ENCODE measurements around the gene FBLL1. TPM values are rescaled to one million over a fixed set of nuclear protein-coding genes. Genes with fewer than 3 reads are reported as not detected.

Gene FBLL1
- 0.24 TPM for polyA plus RNA-seq (2013)

DNA sequence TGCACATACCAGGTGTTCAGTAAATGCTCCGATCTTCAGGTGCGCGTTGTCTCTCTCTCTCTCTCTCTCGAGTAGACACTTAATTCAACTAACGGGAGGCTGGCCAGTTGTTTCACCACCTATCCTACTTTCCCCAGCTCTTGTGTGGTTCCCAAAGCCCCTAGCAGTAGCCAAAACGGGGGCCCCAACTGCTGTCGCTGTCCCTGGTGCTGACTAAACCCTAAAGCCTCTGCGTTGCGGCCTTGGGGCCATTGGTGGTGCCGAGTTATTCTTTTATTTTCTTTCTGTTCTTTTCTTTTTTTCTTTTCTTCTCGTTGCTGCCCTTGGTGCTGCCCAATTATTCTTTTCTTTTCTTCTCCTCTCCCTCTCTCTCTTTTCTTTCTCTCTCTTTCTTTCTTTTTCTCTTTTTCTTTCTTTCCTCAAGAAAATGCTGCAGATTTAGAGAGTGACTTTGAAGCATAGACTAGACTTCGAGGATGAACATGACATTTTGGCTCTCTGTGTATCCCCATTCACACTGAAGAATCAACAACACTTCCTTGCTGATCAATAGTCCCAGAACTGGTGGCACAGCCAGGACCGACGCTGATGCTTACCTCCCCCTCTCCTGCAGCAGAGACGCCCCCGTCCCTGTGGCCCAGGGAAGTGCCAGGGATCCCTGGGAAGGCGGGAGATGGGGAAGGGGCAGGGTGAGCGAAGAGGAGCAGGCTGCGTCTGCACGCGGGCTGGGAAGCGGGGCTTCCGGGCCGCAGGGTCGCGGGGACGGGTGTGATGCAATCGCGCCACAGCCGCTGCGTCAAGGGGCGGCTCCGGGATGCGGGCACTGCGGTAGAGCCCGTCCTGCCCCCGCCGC is at the start of gene FBLL1:
Gene FBLL1, plus strand, starts transcription at position 785 of the 853 bp plus-strand sequence. CDS start 200 bp downstream, outside the sequence.
- WGBS (ENCODE audit: insufficient coverage): 25% methylated on average over 27 of the region's 38 CpGs
- CTCF ChIA-PET: no interaction called here
- Histone ChIP-seq H3K36me3 (ENCODE audit: control insufficient read depth in 4 of 4, insufficient read depth in 4 of 4, low read length in 3 of 4) (no peaks in the 10 kb centered on the region), H3K9me3 (ENCODE audit: control extremely low read depth in 1 of 5, control insufficient read depth in 4 of 5, insufficient read depth in 2 of 5, low read depth in 1 of 5, low read length in 4 of 5) (peaks cover 0 to 7% (median 0%) of the 10 kb centered on the region in 5 experiments), H3K4me1 (ENCODE audit: control extremely low read depth in 1 of 4, control insufficient read depth in 4 of 4, insufficient read depth in 4 of 4, low read length in 3 of 4) (peaks cover 0 to 8% (median 7%) of the 10 kb centered on the region in 4 experiments), H3K27ac (ENCODE audit: insufficient read depth in 1 of 2, low read depth in 1 of 2, low read length in 2 of 2, poor library complexity in 1 of 2, severe bottlenecking in 2 of 2) (no peak within 1 kb of the TSS), H3K4me3 (ENCODE audit: control insufficient read depth in 1 of 7, extremely low read depth in 1 of 7, insufficient read depth in 4 of 7, low read depth in 2 of 7, low read length in 6 of 7) (peak within 1 kb of the TSS; percentile 11 to 76 (median 54)), H3K27me3 (replicated peaks in 2 of 5; ENCODE audit: control insufficient read depth in 4 of 5, insufficient read depth in 5 of 5, low read length in 4 of 5) (peaks cover 12 to 47% (median 22%) of the 10 kb centered on the region in 5 experiments)
- POLR2A ChIA-PET: no interaction called here
- DNase-seq: peak; percentile 23 to 73 (median 72)

GRCh38 chr5:168480601-168481000 is 48.5 kb upstream of the FBLL1 start:
- CTCF ChIA-PET: no interaction called here
- no peaks in the 10 kb centered on the region for H3K36me3 ChIP-seq (ENCODE audit: control insufficient read depth in 4 of 4, insufficient read depth in 4 of 4, low read length in 3 of 4)
- no peaks in the 10 kb centered on the region for H3K9me3 ChIP-seq (ENCODE audit: control extremely low read depth in 1 of 5, control insufficient read depth in 4 of 5, insufficient read depth in 2 of 5, low read depth in 1 of 5, low read length in 4 of 5)
- H3K4me3 ChIP-seq (ENCODE audit: control insufficient read depth in 1 of 7, extremely low read depth in 1 of 7, insufficient read depth in 4 of 7, low read depth in 2 of 7, low read length in 6 of 7): no peak overlapping the region
- POLR2A ChIA-PET: no interaction called here
- DNase-seq: no peak
- peaks cover 0 to 12% (median 0%) of the 10 kb centered on the region in 4 experiments for H3K4me1 ChIP-seq (ENCODE audit: control extremely low read depth in 1 of 4, control insufficient read depth in 4 of 4, insufficient read depth in 4 of 4, low read length in 3 of 4)
- 100% methylated on average over 1 of the region's 3 CpGs for WGBS (ENCODE audit: insufficient coverage)
- H3K27ac ChIP-seq (ENCODE audit: insufficient read depth in 1 of 2, low read depth in 1 of 2, low read length in 2 of 2, poor library complexity in 1 of 2, severe bottlenecking in 2 of 2): no peak overlapping the region
- H3K27me3 ChIP-seq (replicated peaks in 2 of 5; ENCODE audit: control insufficient read depth in 4 of 5, insufficient read depth in 5 of 5, low read length in 4 of 5): no peaks in the 10 kb centered on the region

GRCh38 chr5:168481330-168481788 is 47.7 kb upstream of the FBLL1 start:
- Histone ChIP-seq H3K4me3 (ENCODE audit: control insufficient read depth in 1 of 7, extremely low read depth in 1 of 7, insufficient read depth in 4 of 7, low read depth in 2 of 7, low read length in 6 of 7) (no peak overlapping the region), H3K4me1 (ENCODE audit: control extremely low read depth in 1 of 4, control insufficient read depth in 4 of 4, insufficient read depth in 4 of 4, low read length in 3 of 4) (peaks cover 0 to 12% (median 0%) of the 10 kb centered on the region in 4 experiments), H3K36me3 (ENCODE audit: control insufficient read depth in 4 of 4, insufficient read depth in 4 of 4, low read length in 3 of 4) (no peaks in the 10 kb centered on the region), H3K27ac (ENCODE audit: insufficient read depth in 1 of 2, low read depth in 1 of 2, low read length in 2 of 2, poor library complexity in 1 of 2, severe bottlenecking in 2 of 2) (no peak overlapping the region), H3K9me3 (ENCODE audit: control extremely low read depth in 1 of 5, control insufficient read depth in 4 of 5, insufficient read depth in 2 of 5, low read depth in 1 of 5, low read length in 4 of 5) (no peaks in the 10 kb centered on the region), H3K27me3 (replicated peaks in 2 of 5; ENCODE audit: control insufficient read depth in 4 of 5, insufficient read depth in 5 of 5, low read length in 4 of 5) (no peaks in the 10 kb centered on the region)
- DNase-seq: peak in 1 of 3 donors; percentile 31
- 88% methylated on average over 1 of the region's 4 CpGs for WGBS (ENCODE audit: insufficient coverage)
- POLR2A ChIA-PET: no interaction called here
- CTCF ChIA-PET: no interaction called here

DNA sequence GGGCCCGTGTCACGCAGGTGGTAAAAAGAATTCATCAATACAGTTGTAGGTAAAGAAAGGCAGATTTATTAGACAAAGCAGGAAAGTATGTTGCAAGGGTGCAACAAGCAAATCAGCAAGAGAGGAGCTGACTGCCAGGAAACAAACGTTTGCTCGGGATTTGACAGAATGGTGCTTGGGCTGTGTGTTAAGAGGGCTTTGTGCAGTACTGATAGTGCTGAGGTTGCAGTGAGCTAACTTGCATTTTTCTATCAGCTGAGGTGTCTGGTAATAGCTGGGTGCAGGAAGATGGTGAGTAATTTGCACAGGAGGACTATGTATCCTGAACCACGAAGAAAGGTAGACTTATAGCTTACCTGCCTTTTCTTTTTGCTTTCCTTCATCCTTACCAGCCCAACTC is 46.7 kb upstream of the FBLL1 start:
- Histone ChIP-seq H3K36me3 (ENCODE audit: control insufficient read depth in 4 of 4, insufficient read depth in 4 of 4, low read length in 3 of 4) (no peaks in the 10 kb centered on the region), H3K27me3 (replicated peaks in 2 of 5; ENCODE audit: control insufficient read depth in 4 of 5, insufficient read depth in 5 of 5, low read length in 4 of 5) (no peaks in the 10 kb centered on the region), H3K4me1 (ENCODE audit: control extremely low read depth in 1 of 4, control insufficient read depth in 4 of 4, insufficient read depth in 4 of 4, low read length in 3 of 4) (peaks cover under 1 to 7% (median 3%) of the 10 kb centered on the region in 4 experiments), H3K4me3 (ENCODE audit: control insufficient read depth in 1 of 7, extremely low read depth in 1 of 7, insufficient read depth in 4 of 7, low read depth in 2 of 7, low read length in 6 of 7) (no peak overlapping the region), H3K9me3 (ENCODE audit: control extremely low read depth in 1 of 5, control insufficient read depth in 4 of 5, insufficient read depth in 2 of 5, low read depth in 1 of 5, low read length in 4 of 5) (no peaks in the 10 kb centered on the region), H3K27ac (ENCODE audit: insufficient read depth in 1 of 2, low read depth in 1 of 2, low read length in 2 of 2, poor library complexity in 1 of 2, severe bottlenecking in 2 of 2) (no peak overlapping the region)
- DNase-seq: no peak
- POLR2A ChIA-PET: no interaction called here
- CTCF ChIA-PET: interaction anchor here (0.7 kb wide), 1 partner anchor 10 kb away, joined by 3 read pairs; no protein-coding TSS in a partner anchor
- 60% methylated on average over 2 of the region's 5 CpGs for WGBS (ENCODE audit: insufficient coverage)

DNA sequence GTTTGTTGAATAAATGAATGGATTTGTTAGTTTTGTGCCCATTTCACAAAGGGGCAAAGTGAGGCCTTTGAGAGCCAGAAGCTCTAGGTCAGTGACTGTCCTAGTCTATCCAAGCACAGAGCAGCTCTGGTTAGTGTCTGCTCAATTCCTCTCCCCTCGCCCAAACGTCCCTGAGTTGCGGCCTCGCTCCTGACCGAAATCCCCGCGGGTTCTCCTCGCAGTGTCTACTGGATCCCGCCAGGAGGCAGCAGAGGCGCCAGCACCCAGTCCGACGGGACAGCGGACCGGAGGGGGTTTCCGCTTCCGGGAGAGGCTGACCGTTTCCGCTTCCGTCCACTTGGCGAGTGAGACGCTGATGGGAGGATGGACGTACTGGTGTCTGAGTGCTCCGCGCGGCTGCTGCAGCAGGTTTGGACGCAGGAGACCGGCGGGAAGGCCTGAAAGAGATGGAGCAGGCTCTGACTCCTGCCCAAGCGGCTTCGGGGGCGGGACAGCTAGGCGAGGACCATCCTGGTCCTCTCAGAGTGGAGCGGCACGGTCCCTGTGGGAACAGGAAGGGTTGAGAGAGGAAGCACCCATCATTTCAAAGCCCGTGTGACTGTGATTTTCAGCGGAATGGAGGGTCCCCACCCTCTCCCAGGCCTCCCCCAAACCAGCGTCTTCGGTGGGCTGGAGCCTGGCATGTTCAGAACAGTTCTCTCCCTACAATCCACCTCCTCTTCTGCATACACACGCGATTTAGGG is 42.8 kb upstream of the FBLL1 start, which contains the start of gene RARS1:
Gene RARS1, plus strand, starts transcription at position 336 of the 744 bp plus-strand sequence. Its CDS starts 28 bp downstream, at position 364.
- WGBS (ENCODE audit: insufficient coverage): 0% methylated on average over 38 of the region's 40 CpGs
- CTCF ChIA-PET: interaction anchor here (1.0 to 1.1 kb wide), 5 partner anchors 9 to 219 kb away, joined by 3 to 4 read pairs (median 3); no protein-coding TSS in a partner anchor

GRCh38 chr5:168489059-168489458 is 40.0 kb upstream of the FBLL1 start:
- H3K27ac ChIP-seq (ENCODE audit: insufficient read depth in 1 of 2, low read depth in 1 of 2, low read length in 2 of 2, poor library complexity in 1 of 2, severe bottlenecking in 2 of 2): no peak overlapping the region
- H3K4me1 ChIP-seq (ENCODE audit: control extremely low read depth in 1 of 4, control insufficient read depth in 4 of 4, insufficient read depth in 4 of 4, low read length in 3 of 4): peaks cover 6 to 7% (median 6%) of the 10 kb centered on the region in 4 experiments
- no peak for DNase-seq
- H3K36me3 ChIP-seq (ENCODE audit: control insufficient read depth in 4 of 4, insufficient read depth in 4 of 4, low read length in 3 of 4): peaks cover 15 to 54% (median 36%) of the 10 kb centered on the region in 4 experiments
- H3K27me3 ChIP-seq (replicated peaks in 2 of 5; ENCODE audit: control insufficient read depth in 4 of 5, insufficient read depth in 5 of 5, low read length in 4 of 5): no peaks in the 10 kb centered on the region
- H3K4me3 ChIP-seq (ENCODE audit: control insufficient read depth in 1 of 7, extremely low read depth in 1 of 7, insufficient read depth in 4 of 7, low read depth in 2 of 7, low read length in 6 of 7): no peak overlapping the region
- WGBS (ENCODE audit: insufficient coverage): no CpG with 5 or more reads among the region's 3 CpGs
- POLR2A ChIA-PET: no interaction called here
- H3K9me3 ChIP-seq (ENCODE audit: control extremely low read depth in 1 of 5, control insufficient read depth in 4 of 5, insufficient read depth in 2 of 5, low read depth in 1 of 5, low read length in 4 of 5): no peaks in the 10 kb centered on the region
- CTCF ChIA-PET: interaction anchor here (0.6 kb wide), 1 partner anchor 183 kb away, joined by 3 read pairs; no protein-coding TSS in a partner anchor

More for the DNA sequence above, 42.8 kb upstream of the FBLL1 start, which contains the start of gene RARS1:
- Histone ChIP-seq H3K4me3 (ENCODE audit: control insufficient read depth in 1 of 7, extremely low read depth in 1 of 7, insufficient read depth in 4 of 7, low read depth in 2 of 7, low read length in 6 of 7) (peak within 1 kb of the TSS; percentile 79 to 100 (median 94)), H3K9me3 (ENCODE audit: control extremely low read depth in 1 of 5, control insufficient read depth in 4 of 5, insufficient read depth in 2 of 5, low read depth in 1 of 5, low read length in 4 of 5) (no peaks in the 10 kb centered on the region), H3K27ac (ENCODE audit: insufficient read depth in 1 of 2, low read depth in 1 of 2, low read length in 2 of 2, poor library complexity in 1 of 2, severe bottlenecking in 2 of 2) (peak within 1 kb of the TSS; percentile 46 to 76), H3K4me1 (ENCODE audit: control extremely low read depth in 1 of 4, control insufficient read depth in 4 of 4, insufficient read depth in 4 of 4, low read length in 3 of 4) (peaks cover 6 to 9% (median 6%) of the 10 kb centered on the region in 4 experiments), H3K27me3 (replicated peaks in 2 of 5; ENCODE audit: control insufficient read depth in 4 of 5, insufficient read depth in 5 of 5, low read length in 4 of 5) (no peaks in the 10 kb centered on the region), H3K36me3 (ENCODE audit: control insufficient read depth in 4 of 4, insufficient read depth in 4 of 4, low read length in 3 of 4) (peaks cover 6 to 30% (median 18%) of the 10 kb centered on the region in 4 experiments)
- DNase-seq: peak; percentile 90 to 93 (median 93)
- POLR2A ChIA-PET: no interaction called here
